B cell (primary cell): ENCODE measurements around the gene DNAH11. TPM values are rescaled to one million over a fixed set of nuclear protein-coding genes. Genes with fewer than 3 reads are reported as not detected.

ENCODE experiments used
- ATAC-seq: fragments of 200-7000 bp; cut with Tn5 transposase; one replicate; pipeline ENCODE4 v1.10.0; 2021; ENCODE audit warnings: low read depth, mild to moderate bottlenecking, moderate number of reproducible peaks, moderate library complexity
- CTCF ChIA-PET: fragments of 350-600 bp; sonication (Branson Sonifier 250); formaldehyde crosslinking; loops from one replicate; lab custom pipeline; 2021; ENCODE audit warnings: antibody characterized with exemption, inconsistent platforms; lab: Charles Lee
- POLR2A ChIA-PET: fragments of 350-600 bp; sonication (Branson Sonifier 250); formaldehyde crosslinking; loops from one replicate; lab custom pipeline; 2021; ENCODE audit warnings: antibody characterized with exemption; lab: Charles Lee
- DNase-seq: peaks from one replicate; pipeline ENCODE4 v3.0.0; 2013
- H2AFZ ChIP-seq: 2 replicates; pipeline ENCODE4 v1.6.1; 2012; ENCODE audit warnings: mild to moderate bottlenecking, low read depth, low read length; ENCODE audit not compliant: insufficient read depth, poor library complexity, severe bottlenecking
- H3K27ac ChIP-seq, 2 donors: 1 replicate in 1 of 2; 2 replicates in 1 of 2; pipeline ENCODE4 v1.5.1; 2012 to 2013; ENCODE audit warnings: low read length in 2 of 2, mild to moderate bottlenecking in 2 of 2, moderate library complexity in 1 of 2
- H3K27me3 ChIP-seq, 4 experiments: fragments of 200-600 bp in 1 of 4; sonication (generic) in 1 of 4; replicated peaks in 1 of 4; 1 replicate in 2 of 4; 2 replicates in 2 of 4; pipeline versions ENCODE4 v1.6.1 to v1.7.0; 2013 to 2016; ENCODE audit warnings: low read length in 3 of 4, mild to moderate bottlenecking in 2 of 4, mixed read lengths in 1 of 4, moderate library complexity in 1 of 4; ENCODE audit not compliant: insufficient read depth in 4 of 4, control insufficient read depth in 3 of 4; ENCODE audit errors: control extremely low read depth in 1 of 4
- H3K36me3 ChIP-seq, 2 experiments: replicated peaks in 1 of 2; 1 replicate in 1 of 2; 2 replicates in 1 of 2; pipeline versions ENCODE4 v1.6.1 to v1.7.1; 2013; ENCODE audit warnings: low read length in 1 of 2; ENCODE audit not compliant: insufficient read depth in 2 of 2, control insufficient read depth in 1 of 2; ENCODE audit errors: control extremely low read depth in 1 of 2, extremely low read depth in 1 of 2
- H3K4me1 ChIP-seq, 2 donors: fragments of 200-600 bp in 1 of 2; sonication (generic) in 1 of 2; 1 replicate in 1 of 2; 2 replicates in 1 of 2; pipeline versions ENCODE4 v1.5.1 to v1.6.1; 2013 to 2017; ENCODE audit warnings: low read length in 2 of 2; ENCODE audit not compliant: control insufficient read depth in 2 of 2, insufficient read depth in 2 of 2
- H3K4me2 ChIP-seq: replicated peaks from 2 replicates; pipeline ENCODE3; 2012; ENCODE audit warnings: mild to moderate bottlenecking, low read depth, low read length; ENCODE audit not compliant: poor library complexity, severe bottlenecking
- H3K4me3 ChIP-seq, 5 experiments: fragments of 200-600 bp in 1 of 5; sonication (generic) in 1 of 5; 1 replicate in 3 of 5; 2 replicates in 2 of 5; pipeline versions ENCODE4 v1.5.1 to v1.7.0; 2011 to 2016; ENCODE audit warnings: low read length in 4 of 5, mild to moderate bottlenecking in 4 of 5, low read depth in 2 of 5, control low read depth in 1 of 5, moderate library complexity in 1 of 5; ENCODE audit not compliant: insufficient read depth in 1 of 5; ENCODE audit errors: control extremely low read depth in 1 of 5, extremely low read depth in 1 of 5
- H3K79me2 ChIP-seq: fragments of 200-600 bp; sonication (generic); one replicate; pipeline ENCODE4 v1.6.0; 2016; ENCODE audit warnings: low read length; ENCODE audit not compliant: control insufficient read depth, insufficient read depth
- H3K9ac ChIP-seq: fragments of 200-600 bp; sonication (generic); 2 replicates; pipeline ENCODE4 v1.6.1; 2017; ENCODE audit warnings: mild to moderate bottlenecking, low read length, moderate library complexity
- H3K9me3 ChIP-seq, 3 donors: one replicate each; pipeline versions ENCODE4 v1.6.1 to v1.7.1; 2013; ENCODE audit warnings: low read length in 2 of 3; ENCODE audit not compliant: control insufficient read depth in 2 of 3, insufficient read depth in 1 of 3; ENCODE audit errors: control extremely low read depth in 1 of 3
- H4K20me1 ChIP-seq: 2 replicates; pipeline ENCODE4 v1.6.0; 2012; ENCODE audit warnings: mild to moderate bottlenecking, low read length; ENCODE audit not compliant: insufficient read depth, control insufficient read depth, poor library complexity, severe bottlenecking
- H3K27ac Mint-ChIP-seq: one replicate; pipeline ENCODE4 v1.8.0; 2021; ENCODE audit warnings: mixed read lengths
- H3K27me3 Mint-ChIP-seq: one replicate; pipeline ENCODE4 v1.8.0; 2021; ENCODE audit warnings: mixed read lengths
- H3K4me1 Mint-ChIP-seq: one replicate; pipeline ENCODE4 v1.8.0; 2021; ENCODE audit warnings: mixed read lengths
- H3K4me3 Mint-ChIP-seq: one replicate; pipeline ENCODE4 v1.8.0; 2021; ENCODE audit warnings: mixed read lengths
- H3K9me3 Mint-ChIP-seq: one replicate; pipeline ENCODE4 v1.8.0; 2022; ENCODE audit warnings: mixed read lengths; ENCODE audit not compliant: insufficient read depth
- EZH2 ChIP-seq: IDR thresholded peaks from 2 replicates; pipeline ENCODE4 v1.6.1; 2012; ENCODE audit warnings: borderline replicate concordance, low read depth, mild to moderate bottlenecking, moderate library complexity, low read length; ENCODE audit not compliant: insufficient read depth, poor library complexity, severe bottlenecking
- WGBS: methylation state at CpG from one replicate; pipeline ENCODE4 v1.1.5; 2013; ENCODE audit warnings: missing lambda C conversion rate; ENCODE audit not compliant: insufficient coverage; 5-methylcytosine and 5-hydroxymethylcytosine counted together
- intact Hi-C: fragments of 100-400 bp; cut with micrococcal nuclease; formaldehyde crosslinking; loops from one replicate; pipeline ENCODE4 v1.10.0; 2022
- polyA plus RNA-seq: library from polyadenylated mRNA; depleted of rRNA; stranded (reverse); fragments of >200 nt; gene quantifications from 2 replicates; pipeline ENCODE4 v1.2.3, GENCODE V29; 2012
- total RNA-seq, 2 donors: library from RNA; stranded (reverse); fragments of 120-200 nt in 1 of 2; gene quantifications; 1 replicate in 1 of 2; 2 replicates in 1 of 2; pipeline versions ENCODE4 v1.2.3 to v1.2.4, GENCODE V29; 2013 to 2022
- TF ChIP-seq, protein P1 (sequence below): fragments of 200-600 bp; IDR thresholded peaks from one replicate; pipeline ENCODE4 v1.8.0; 2022; ENCODE audit warnings: antibody characterized with exemption, mild to moderate bottlenecking

Gene DNAH11
- total and polyA plus RNA-seq, 2 donors (not counting 1 experiment from before 2014, with no cell fraction given) = not detected

DNA sequence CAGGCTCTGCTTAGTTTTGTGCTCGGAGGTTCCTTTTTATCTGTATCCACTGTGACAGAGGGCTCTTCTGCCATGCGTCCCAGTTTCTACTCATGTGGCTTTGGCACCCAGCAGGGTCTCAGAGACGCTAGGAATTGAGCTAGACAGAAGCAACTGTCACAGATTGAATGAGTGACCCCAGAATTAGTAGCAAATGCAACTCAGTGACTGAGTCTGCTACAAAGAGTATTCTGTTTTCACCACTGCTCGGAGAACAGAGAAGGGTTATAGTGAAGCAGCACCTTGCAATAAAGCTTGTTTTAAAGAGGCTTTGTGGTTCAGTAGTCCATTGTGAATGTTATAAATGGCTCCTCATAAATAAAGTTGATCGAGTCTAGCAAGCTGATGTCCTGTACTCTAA is 113.2 kb downstream of the DNAH11 start:
- peaks cover 3% of the 10 kb centered on the region for H3K9me3 Mint-ChIP-seq
- intact Hi-C loops = no loop called here
- H3K79me2 ChIP-seq = no peaks in the 10 kb centered on the region
- DNase-seq (no peak), ATAC-seq (no peak)
- H3K9ac ChIP-seq = no peak overlapping the region
- no peaks in the 10 kb centered on the region for H3K4me1 Mint-ChIP-seq
- WGBS = 84% methylated on average over 4 of the region's 5 CpGs
- peaks cover 6% of the 10 kb centered on the region for H3K27me3 Mint-ChIP-seq
- H3K27ac Mint-ChIP-seq = no peak overlapping the region
- H3K27me3 ChIP-seq = no peaks in the 10 kb centered on the region
- H2AFZ ChIP-seq = no peak overlapping the region
- no peaks in the 10 kb centered on the region for H3K9me3 ChIP-seq
- no peak for TF ChIP-seq EZH2
- TF ChIP-seq, protein P1, sequence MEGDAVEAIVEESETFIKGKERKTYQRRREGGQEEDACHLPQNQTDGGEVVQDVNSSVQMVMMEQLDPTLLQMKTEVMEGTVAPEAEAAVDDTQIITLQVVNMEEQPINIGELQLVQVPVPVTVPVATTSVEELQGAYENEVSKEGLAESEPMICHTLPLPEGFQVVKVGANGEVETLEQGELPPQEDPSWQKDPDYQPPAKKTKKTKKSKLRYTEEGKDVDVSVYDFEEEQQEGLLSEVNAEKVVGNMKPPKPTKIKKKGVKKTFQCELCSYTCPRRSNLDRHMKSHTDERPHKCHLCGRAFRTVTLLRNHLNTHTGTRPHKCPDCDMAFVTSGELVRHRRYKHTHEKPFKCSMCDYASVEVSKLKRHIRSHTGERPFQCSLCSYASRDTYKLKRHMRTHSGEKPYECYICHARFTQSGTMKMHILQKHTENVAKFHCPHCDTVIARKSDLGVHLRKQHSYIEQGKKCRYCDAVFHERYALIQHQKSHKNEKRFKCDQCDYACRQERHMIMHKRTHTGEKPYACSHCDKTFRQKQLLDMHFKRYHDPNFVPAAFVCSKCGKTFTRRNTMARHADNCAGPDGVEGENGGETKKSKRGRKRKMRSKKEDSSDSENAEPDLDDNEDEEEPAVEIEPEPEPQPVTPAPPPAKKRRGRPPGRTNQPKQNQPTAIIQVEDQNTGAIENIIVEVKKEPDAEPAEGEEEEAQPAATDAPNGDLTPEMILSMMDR = no peak
- H3K4me3 ChIP-seq = no peak overlapping the region
- no peak overlapping the region for H3K27ac ChIP-seq
- no peak overlapping the region for H3K4me2 ChIP-seq
- H3K4me1 ChIP-seq = no peaks in the 10 kb centered on the region
- H4K20me1 ChIP-seq = no peaks in the 10 kb centered on the region
- ChIA-PET CTCF (no interaction called here), POLR2A (no interaction called here)
- no peak overlapping the region for H3K4me3 Mint-ChIP-seq
- no peaks in the 10 kb centered on the region for H3K36me3 ChIP-seq

DNA sequence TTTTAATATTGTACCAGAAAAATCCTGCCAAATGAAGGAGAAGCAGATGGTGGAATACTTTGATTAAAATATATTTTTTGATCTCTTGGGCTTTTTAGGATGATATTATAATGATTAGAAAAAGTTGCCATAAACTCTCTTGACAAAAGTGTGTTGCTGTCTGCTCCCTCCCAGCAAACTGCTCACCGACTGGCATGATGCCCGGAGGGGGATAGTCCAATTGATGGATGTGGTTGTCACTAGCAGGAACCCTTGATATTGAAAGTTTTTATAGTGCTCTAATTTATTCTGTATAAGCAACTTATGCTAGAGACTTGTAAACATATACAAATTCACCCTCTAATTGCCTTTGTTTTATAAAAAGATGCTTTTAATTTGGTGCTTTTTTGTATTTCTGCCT is 114.0 kb downstream of the DNAH11 start:
- CTCF ChIA-PET = no interaction called here
- Mint-ChIP-seq H3K4me3 (no peak overlapping the region), H3K27ac (no peak overlapping the region), H3K27me3 (peaks cover 6% of the 10 kb centered on the region), H3K9me3 (peaks cover 3% of the 10 kb centered on the region), H3K4me1 (no peaks in the 10 kb centered on the region)
- WGBS = no CpG with 5 or more reads among the region's 2 CpGs
- Histone ChIP-seq H3K79me2 (no peaks in the 10 kb centered on the region), H3K4me2 (no peak overlapping the region), H3K36me3 (no peaks in the 10 kb centered on the region), H3K9ac (no peak overlapping the region), H3K27me3 (no peaks in the 10 kb centered on the region), H3K27ac (no peak overlapping the region), H3K4me3 (no peak overlapping the region), H3K4me1 (no peaks in the 10 kb centered on the region), H4K20me1 (no peaks in the 10 kb centered on the region), H3K9me3 (peaks cover 0 to 6% (median 0%) of the 10 kb centered on the region in 3 donors), H2AFZ (no peak overlapping the region)
- TF ChIP-seq, protein P1 = no peak
- no peak for TF ChIP-seq EZH2
- POLR2A ChIA-PET = no interaction called here
- no peak for DNase-seq
- intact Hi-C loops = no loop called here
- no peak for ATAC-seq
